HCT116 (cell line): ENCODE results near the gene GRIN2C. TPM values are rescaled to one million over a fixed set of nuclear protein-coding genes. Genes with fewer than 3 reads are reported as not detected.

Source experiments
- ATAC-seq: fragments of 200-7000 bp; cut with Tn5 transposase; 2 replicates; pipeline ENCODE4 v1.9.1; 2020; ENCODE audit warnings: mild to moderate bottlenecking, moderate library complexity
- BruUV-seq: library from RNA; stranded (reverse); fragments of 400-500 nt; replicated peaks from 2 replicates; lab custom pipeline; 2021; lab: Mats Ljungman, UMichigan
- CTCF ChIA-PET: fragments of 300-600 bp; sonication (Branson Sonifier 250); formaldehyde crosslinking; loops from one replicate; lab custom pipeline; 2021; ENCODE audit warnings: antibody characterized with exemption; lab: Charles Lee
- POLR2A ChIA-PET: fragments of 300-600, 350-600 bp; sonication (Branson Sonifier 250); formaldehyde crosslinking; loops from one replicate; lab custom pipeline; 2021; ENCODE audit warnings: antibody characterized with exemption; lab: Charles Lee
- RAD21 ChIA-PET, 2 experiments: fragments of 300-600 bp; sonication (Branson Sonifier 250); formaldehyde crosslinking; loops; one replicate each; lab custom pipeline; 2023; ENCODE audit warnings: low total read pairs in 2 of 2; ENCODE audit not compliant: uncharacterized antibody in 2 of 2, unreplicated experiment in 2 of 2, low non-redundant PET in 1 of 2; lab: Charles Lee
- DNase-seq: peaks from one replicate; pipeline ENCODE4 v3.0.0-alpha.2; 2010; ENCODE audit warnings: low read depth, low spot score
- H2AFZ ChIP-seq: fragments of 200-600 bp; shearing (Covaris generic), sonication (generic); 2 replicates; pipeline ENCODE4 v1.6.1; 2017; ENCODE audit warnings: low read depth, mixed run types, mixed read lengths, antibody characterized with exemption, low read length; ENCODE audit not compliant: poor library complexity, severe bottlenecking
- H3K27ac ChIP-seq: 2 replicates; pipeline ENCODE4 v1.5.1; 2012; ENCODE audit warnings: low read depth, low read length
- H3K27me3 ChIP-seq: fragments of 200-600 bp; sonication (generic); 2 replicates; pipeline ENCODE4 v1.6.1; 2016; ENCODE audit warnings: mixed run types, low read length, mixed read lengths; ENCODE audit not compliant: insufficient read depth
- H3K36me3 ChIP-seq, 2 experiments: fragments of 200-500 bp in 1 of 2; fragments of 200-600 bp in 1 of 2; sonication (Bioruptor generic) in 1 of 2; sonication (generic) in 1 of 2; 2 replicates each; pipeline versions ENCODE4 v1.5.1 to v1.6.1; 2014 to 2016; ENCODE audit warnings: low read length in 2 of 2, inconsistent platforms in 1 of 2, mixed read lengths in 1 of 2, mixed run types in 1 of 2; ENCODE audit not compliant: insufficient read depth in 2 of 2, control insufficient read depth in 1 of 2
- H3K4me1 ChIP-seq, 2 experiments: fragments of 200-600 bp in 1 of 2; sonication (generic) in 1 of 2; 2 replicates each; pipeline versions ENCODE4 v1.5.1 to v1.6.1; 2012 to 2017; ENCODE audit warnings: low read length in 2 of 2, inconsistent platforms in 1 of 2, mild to moderate bottlenecking in 1 of 2, mixed read lengths in 1 of 2, mixed run types in 1 of 2, moderate library complexity in 1 of 2; ENCODE audit not compliant: insufficient read depth in 2 of 2, control insufficient read depth in 1 of 2
- H3K4me2 ChIP-seq: fragments of 200-600 bp; sonication (generic); 2 replicates; pipeline ENCODE4 v1.6.1; 2017; ENCODE audit warnings: mixed run types, low read length, mixed read lengths
- H3K4me3 ChIP-seq, 2 experiments: fragments of 200-600 bp in 1 of 2; sonication (generic) in 1 of 2; replicated peaks in 1 of 2; 2 replicates each; pipeline ENCODE4 v1.5.1; 2011 to 2016; ENCODE audit warnings: low read length in 2 of 2, control low read depth in 1 of 2, low read depth in 1 of 2, mild to moderate bottlenecking in 1 of 2, mixed read lengths in 1 of 2, mixed run types in 1 of 2
- H3K79me2 ChIP-seq: fragments of 200-600 bp; sonication (generic); 2 replicates; pipeline ENCODE4 v1.6.1; 2017; ENCODE audit warnings: mild to moderate bottlenecking, mixed run types, low read length, moderate library complexity, mixed read lengths; ENCODE audit not compliant: insufficient read depth
- H3K9ac ChIP-seq: fragments of 200-600 bp; sonication (generic); 2 replicates; pipeline ENCODE4 v1.6.1; 2016; ENCODE audit warnings: low read length, mixed read lengths
- H3K9me2 ChIP-seq: fragments of 200-600 bp; sonication (generic), shearing (Covaris generic); 2 replicates; pipeline ENCODE4 v1.6.1; 2017; ENCODE audit warnings: mixed run types, mild to moderate bottlenecking, moderate library complexity; ENCODE audit not compliant: insufficient read depth
- H3K9me3 ChIP-seq, 2 experiments: fragments of 200-500 bp in 1 of 2; fragments of 200-600 bp in 1 of 2; sonication (Bioruptor generic) in 1 of 2; sonication (generic) in 1 of 2; 2 replicates each; pipeline ENCODE4 v1.6.1; 2014 to 2017; ENCODE audit warnings: low read length in 2 of 2, mixed read lengths in 2 of 2, inconsistent platforms in 1 of 2, low read depth in 1 of 2, mild to moderate bottlenecking in 1 of 2, mixed run types in 1 of 2, moderate library complexity in 1 of 2; ENCODE audit not compliant: control insufficient read depth in 1 of 2, insufficient read depth in 1 of 2
- H4K20me1 ChIP-seq: fragments of 200-600 bp; sonication (generic), shearing (Covaris generic); 2 replicates; pipeline ENCODE4 v1.6.1; 2017; ENCODE audit warnings: mixed run types, mild to moderate bottlenecking, moderate library complexity; ENCODE audit not compliant: insufficient read depth
- CBX3 ChIP-seq: IDR thresholded peaks from 2 replicates; pipeline ENCODE4 v1.6.1; 2012; ENCODE audit warnings: low read depth
- EZH2phosphoT487 ChIP-seq: fragments of 200-600 bp; IDR thresholded peaks from 2 replicates; pipeline ENCODE4 v1.6.1; 2018; ENCODE audit warnings: antibody characterized with exemption, borderline replicate concordance
- FOSL1 ChIP-seq: IDR thresholded peaks from 2 replicates; pipeline ENCODE4 v1.6.1; 2012; ENCODE audit warnings: low read depth
- JUND ChIP-seq: IDR thresholded peaks from 2 replicates; pipeline ENCODE4 v1.6.1; 2012
- SP1 ChIP-seq: IDR thresholded peaks from 2 replicates; pipeline ENCODE4 v1.6.1; 2012; ENCODE audit warnings: low read depth
- SRF ChIP-seq: IDR thresholded peaks from 2 replicates; pipeline ENCODE4 v1.6.1; 2012; ENCODE audit warnings: low read depth
- TCF7L2 ChIP-seq: IDR thresholded peaks from 2 replicates; pipeline ENCODE4 v1.7.0; 2011; ENCODE audit warnings: borderline replicate concordance, inconsistent platforms; ENCODE audit not compliant: insufficient read depth, insufficient read length; ENCODE audit errors: extremely low read depth
- YY1 ChIP-seq: IDR thresholded peaks from 2 replicates; pipeline ENCODE4 v1.6.1; 2011; ENCODE audit warnings: low read length, low read depth, moderate library complexity, mild to moderate bottlenecking; ENCODE audit not compliant: insufficient replicate concordance; ENCODE audit errors: extremely low read depth
- ZFX ChIP-seq: fragments of 450-650 bp; IDR thresholded peaks from 2 replicates; pipeline ENCODE4 v1.6.1; 2017
- intact Hi-C: fragments of 100-400 bp; cut with micrococcal nuclease; formaldehyde crosslinking; loops from 2 replicates; pipeline ENCODE4 v1.10.0; 2022
- total RNA-seq: library from RNA; stranded (reverse); gene quantifications from one replicate; pipeline ENCODE4 v1.2.1, GENCODE V29; 2021; ENCODE audit not compliant: unreplicated experiment
- TF ChIP-seq, protein P1 (sequence below): IDR thresholded peaks from 2 replicates; pipeline ENCODE4 v1.6.1; 2011; ENCODE audit warnings: mild to moderate bottlenecking, low read length, moderate library complexity; ENCODE audit not compliant: insufficient replicate concordance; ENCODE audit errors: extremely low read depth
- TF ChIP-seq, protein P2 (sequence below): IDR thresholded peaks from 2 replicates; pipeline ENCODE4 v1.6.1; 2012
- TF ChIP-seq, protein P3 (sequence below): IDR thresholded peaks from 2 replicates; pipeline ENCODE4 v1.6.1; 2012; ENCODE audit warnings: low read depth

GRIN2C gene
- total RNA-seq, 1 experiment from 2014 or later: 2.2 TPM

DNA sequence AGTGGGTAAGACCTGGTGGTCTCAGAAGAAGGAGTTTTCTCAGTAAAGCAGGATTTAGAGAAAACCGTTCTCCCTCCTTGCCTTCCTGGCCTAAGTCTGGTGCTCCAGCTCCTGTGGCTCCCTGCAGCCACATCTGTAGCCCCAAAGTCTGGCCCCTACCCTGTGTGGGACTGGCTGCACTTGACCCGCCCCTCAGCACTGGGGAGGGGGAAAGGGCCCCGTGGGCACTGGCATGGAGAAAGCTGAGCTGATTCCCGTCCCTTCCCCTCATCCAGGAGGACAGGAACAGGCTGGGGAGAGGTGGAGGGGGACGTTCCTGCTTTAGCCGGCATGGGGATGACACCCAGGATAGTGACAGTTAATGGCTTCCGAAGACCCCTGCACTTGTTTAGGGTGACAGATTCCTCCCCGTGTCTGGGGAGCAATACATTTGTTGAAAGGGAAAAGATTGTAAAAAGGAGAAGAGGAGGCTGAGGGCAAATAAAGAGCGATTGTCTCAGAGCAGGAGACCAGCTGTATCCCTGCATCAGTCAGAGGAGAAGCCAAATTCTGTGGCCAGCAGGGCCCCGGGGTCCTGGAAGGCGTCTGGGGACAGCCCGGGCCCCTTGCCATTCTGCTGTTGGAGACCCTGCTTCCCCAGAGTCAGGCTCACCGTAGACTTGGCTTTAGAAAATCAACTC, 37.9 kb downstream of the GRIN2C start:
- no peaks in the 10 kb centered on the region for H3K36me3 ChIP-seq
- H4K20me1 ChIP-seq: no peaks in the 10 kb centered on the region
- no peaks in the 10 kb centered on the region for H3K4me1 ChIP-seq
- H3K9me2 ChIP-seq: no peaks in the 10 kb centered on the region
- H3K79me2 ChIP-seq: no peaks in the 10 kb centered on the region
- ATAC-seq (no peak), DNase-seq (no peak)
- no peaks in the 10 kb centered on the region for H3K9me3 ChIP-seq
- no peak overlapping the region for H3K27ac ChIP-seq
- no peak overlapping the region for H3K9ac ChIP-seq
- POLR2A ChIA-PET: no interaction called here
- TF ChIP-seq ZFX (no peak), TCF7L2 (no peak), YY1 (no peak), JUND (no peak), FOSL1 (no peak), EZH2phosphoT487 (no peak), SRF (no peak), SP1 (no peak), CBX3 (no peak)
- TF ChIP-seq, protein P1, sequence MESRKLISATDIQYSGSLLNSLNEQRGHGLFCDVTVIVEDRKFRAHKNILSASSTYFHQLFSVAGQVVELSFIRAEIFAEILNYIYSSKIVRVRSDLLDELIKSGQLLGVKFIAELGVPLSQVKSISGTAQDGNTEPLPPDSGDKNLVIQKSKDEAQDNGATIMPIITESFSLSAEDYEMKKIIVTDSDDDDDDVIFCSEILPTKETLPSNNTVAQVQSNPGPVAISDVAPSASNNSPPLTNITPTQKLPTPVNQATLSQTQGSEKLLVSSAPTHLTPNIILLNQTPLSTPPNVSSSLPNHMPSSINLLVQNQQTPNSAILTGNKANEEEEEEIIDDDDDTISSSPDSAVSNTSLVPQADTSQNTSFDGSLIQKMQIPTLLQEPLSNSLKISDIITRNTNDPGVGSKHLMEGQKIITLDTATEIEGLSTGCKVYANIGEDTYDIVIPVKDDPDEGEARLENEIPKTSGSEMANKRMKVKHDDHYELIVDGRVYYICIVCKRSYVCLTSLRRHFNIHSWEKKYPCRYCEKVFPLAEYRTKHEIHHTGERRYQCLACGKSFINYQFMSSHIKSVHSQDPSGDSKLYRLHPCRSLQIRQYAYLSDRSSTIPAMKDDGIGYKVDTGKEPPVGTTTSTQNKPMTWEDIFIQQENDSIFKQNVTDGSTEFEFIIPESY: no peak
- TF ChIP-seq, protein P2, sequence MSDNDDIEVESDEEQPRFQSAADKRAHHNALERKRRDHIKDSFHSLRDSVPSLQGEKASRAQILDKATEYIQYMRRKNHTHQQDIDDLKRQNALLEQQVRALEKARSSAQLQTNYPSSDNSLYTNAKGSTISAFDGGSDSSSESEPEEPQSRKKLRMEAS: no peak
- TF ChIP-seq, protein P3, sequence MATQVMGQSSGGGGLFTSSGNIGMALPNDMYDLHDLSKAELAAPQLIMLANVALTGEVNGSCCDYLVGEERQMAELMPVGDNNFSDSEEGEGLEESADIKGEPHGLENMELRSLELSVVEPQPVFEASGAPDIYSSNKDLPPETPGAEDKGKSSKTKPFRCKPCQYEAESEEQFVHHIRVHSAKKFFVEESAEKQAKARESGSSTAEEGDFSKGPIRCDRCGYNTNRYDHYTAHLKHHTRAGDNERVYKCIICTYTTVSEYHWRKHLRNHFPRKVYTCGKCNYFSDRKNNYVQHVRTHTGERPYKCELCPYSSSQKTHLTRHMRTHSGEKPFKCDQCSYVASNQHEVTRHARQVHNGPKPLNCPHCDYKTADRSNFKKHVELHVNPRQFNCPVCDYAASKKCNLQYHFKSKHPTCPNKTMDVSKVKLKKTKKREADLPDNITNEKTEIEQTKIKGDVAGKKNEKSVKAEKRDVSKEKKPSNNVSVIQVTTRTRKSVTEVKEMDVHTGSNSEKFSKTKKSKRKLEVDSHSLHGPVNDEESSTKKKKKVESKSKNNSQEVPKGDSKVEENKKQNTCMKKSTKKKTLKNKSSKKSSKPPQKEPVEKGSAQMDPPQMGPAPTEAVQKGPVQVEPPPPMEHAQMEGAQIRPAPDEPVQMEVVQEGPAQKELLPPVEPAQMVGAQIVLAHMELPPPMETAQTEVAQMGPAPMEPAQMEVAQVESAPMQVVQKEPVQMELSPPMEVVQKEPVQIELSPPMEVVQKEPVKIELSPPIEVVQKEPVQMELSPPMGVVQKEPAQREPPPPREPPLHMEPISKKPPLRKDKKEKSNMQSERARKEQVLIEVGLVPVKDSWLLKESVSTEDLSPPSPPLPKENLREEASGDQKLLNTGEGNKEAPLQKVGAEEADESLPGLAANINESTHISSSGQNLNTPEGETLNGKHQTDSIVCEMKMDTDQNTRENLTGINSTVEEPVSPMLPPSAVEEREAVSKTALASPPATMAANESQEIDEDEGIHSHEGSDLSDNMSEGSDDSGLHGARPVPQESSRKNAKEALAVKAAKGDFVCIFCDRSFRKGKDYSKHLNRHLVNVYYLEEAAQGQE: no peak
- H3K27me3 ChIP-seq: no peaks in the 10 kb centered on the region
- no TSS peak for BruUV-seq
- RAD21 ChIA-PET: no interaction called here
- H2AFZ ChIP-seq: no peak overlapping the region
- intact Hi-C loops: no loop called here
- H3K4me3 ChIP-seq: no peak overlapping the region
- CTCF ChIA-PET: interaction anchor here (0.9 kb wide), 1 partner anchor 21 kb away, joined by 3 read pairs; no protein-coding TSS in a partner anchor
- H3K4me2 ChIP-seq: no peak overlapping the region
